Limb (tissue), 2 donors: ENCODE measurements around the gene PSORS1C1.
A peak's percentile ranks its signal among the peaks of the same experiment; 100 is the strongest.
"Not testable (repeated sequence)": the region's sequence is repeated elsewhere in the genome, so short reads cannot be mapped to it uniquely, and the experiment has no call there.

ENCODE experiments used
- DNase-seq, 2 donors: peaks; one replicate each; pipeline ENCODE4 v3.0.0-alpha.2; 2016; ENCODE audit errors: extremely low spot score in 2 of 2

Gene PSORS1C1

DNA sequence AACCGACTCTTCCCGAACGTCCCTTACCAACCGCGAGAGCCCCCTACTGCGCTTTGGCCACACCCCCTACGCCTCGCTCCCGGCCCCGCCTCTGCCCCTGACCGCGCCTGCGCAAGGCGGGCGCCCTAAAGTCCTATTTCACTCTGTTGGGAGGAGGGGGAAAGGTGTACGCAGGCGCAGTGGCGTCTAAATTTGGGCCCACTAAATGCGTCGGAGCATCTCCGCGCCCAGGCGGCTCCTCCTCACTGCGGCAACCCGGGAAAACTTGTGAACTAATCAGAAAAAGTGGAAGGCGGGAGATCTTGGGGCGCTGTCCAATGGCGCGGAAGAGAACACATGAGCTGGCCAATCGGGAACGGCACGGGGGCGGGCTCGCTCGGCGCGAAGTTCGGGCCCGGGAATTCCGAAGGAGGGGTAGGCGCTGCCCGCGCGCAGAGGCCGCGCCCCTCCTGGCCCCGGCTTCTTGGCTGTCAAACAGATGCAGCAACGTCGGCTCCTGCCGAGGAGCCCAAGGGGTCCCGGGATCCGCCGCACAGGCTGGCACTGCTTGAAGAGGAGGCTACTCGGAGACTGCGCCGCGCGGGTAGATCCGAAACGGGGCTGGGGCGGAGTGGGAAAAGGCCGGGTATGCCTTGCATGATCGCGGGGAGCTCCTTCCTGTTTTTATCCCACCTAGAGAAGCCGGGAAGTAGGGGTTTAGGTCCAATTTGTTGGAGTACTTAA lies 43.7 kb downstream of the PSORS1C1 start, which contains the start of gene TCF19:
TCF19 (plus strand) TSS at position 450 of the 723 bp plus-strand sequence. CDS start 881 bp downstream, outside the sequence.
- peak; percentile 99 to 100 for DNase-seq

DNA sequence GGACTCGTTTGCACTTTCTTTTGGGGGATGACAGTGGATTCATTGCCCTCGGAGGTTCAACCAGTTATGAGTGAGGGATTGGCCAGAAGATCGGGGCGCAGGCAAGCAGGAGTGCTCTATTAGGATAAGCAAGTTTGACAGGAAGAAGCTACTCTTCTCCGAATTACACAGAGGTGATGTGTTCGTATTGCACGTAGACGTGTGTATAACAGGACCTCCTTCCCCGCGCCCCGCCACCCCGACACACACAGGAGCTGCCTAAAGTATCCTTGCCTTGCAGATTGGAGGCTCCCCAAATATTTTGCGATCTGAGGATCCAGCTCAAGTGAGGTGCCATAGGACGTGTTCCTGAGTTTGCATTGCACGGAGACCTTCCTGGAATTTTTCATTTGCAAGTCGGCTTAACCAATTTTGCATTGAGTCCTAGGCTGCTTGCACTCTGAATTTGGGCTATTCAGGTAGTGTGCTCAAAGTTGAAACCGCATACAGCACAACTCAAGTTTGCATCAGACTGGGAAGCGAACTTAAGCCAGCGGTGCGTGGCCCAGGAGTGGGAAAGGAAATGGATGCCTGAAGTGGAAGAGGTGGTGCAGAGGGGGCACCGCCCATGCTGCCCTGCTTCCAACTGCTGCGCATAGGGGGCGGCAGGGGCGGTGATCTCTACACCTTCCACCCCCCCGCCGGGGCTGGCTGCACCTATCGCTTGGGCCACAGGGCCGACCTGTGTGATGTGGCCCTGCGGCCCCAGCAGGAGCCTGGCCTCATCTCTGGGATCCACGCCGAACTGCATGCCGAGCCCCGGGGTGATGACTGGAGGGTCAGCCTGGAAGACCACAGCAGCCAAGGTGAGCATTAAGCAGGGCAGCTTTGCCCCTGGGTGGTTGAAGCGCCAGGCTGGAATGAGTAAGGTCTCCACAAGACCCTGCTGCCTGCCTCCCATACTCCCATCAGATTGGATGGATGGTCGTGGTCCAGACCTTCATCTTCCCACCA lies 44.6 kb downstream of the PSORS1C1 start:
- no peak for DNase-seq

DNA sequence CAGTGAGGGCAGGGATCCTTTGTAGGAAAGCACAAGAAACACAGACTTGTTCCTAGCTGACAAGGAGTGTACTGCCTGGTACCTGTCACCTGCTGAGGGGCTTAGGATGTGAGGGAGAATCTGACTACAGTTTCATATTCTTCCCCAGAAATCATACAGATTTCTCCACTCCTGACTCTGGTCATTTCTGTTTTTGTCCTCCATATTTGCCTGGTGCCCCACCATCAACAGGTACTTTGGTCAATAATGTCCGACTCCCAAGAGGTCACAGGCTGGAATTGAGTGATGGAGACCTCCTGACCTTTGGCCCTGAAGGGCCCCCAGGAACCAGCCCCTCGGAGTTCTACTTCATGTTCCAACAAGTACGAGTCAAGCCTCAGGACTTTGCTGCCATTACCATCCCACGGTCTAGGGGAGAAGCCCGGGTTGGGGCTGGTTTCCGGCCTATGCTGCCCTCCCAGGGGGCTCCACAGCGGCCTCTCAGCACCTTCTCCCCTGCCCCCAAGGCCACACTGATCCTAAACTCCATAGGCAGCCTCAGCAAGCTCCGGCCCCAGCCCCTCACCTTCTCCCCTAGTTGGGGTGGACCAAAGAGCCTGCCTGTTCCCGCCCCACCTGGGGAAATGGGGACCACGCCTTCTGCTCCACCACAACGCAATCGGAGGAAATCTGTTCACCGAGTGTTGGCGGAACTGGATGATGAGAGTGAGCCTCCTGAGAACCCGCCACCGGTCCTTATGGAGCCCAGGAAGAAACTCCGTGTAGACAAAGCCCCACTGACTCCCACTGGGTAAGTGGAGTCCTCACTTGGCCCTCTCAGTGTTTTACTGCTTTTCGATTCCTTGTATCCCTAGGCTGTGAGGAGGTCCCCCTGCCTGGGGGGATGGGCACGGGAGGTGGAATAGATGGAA lies 46.9 kb downstream of the PSORS1C1 start:
- no peak for DNase-seq

DNA sequence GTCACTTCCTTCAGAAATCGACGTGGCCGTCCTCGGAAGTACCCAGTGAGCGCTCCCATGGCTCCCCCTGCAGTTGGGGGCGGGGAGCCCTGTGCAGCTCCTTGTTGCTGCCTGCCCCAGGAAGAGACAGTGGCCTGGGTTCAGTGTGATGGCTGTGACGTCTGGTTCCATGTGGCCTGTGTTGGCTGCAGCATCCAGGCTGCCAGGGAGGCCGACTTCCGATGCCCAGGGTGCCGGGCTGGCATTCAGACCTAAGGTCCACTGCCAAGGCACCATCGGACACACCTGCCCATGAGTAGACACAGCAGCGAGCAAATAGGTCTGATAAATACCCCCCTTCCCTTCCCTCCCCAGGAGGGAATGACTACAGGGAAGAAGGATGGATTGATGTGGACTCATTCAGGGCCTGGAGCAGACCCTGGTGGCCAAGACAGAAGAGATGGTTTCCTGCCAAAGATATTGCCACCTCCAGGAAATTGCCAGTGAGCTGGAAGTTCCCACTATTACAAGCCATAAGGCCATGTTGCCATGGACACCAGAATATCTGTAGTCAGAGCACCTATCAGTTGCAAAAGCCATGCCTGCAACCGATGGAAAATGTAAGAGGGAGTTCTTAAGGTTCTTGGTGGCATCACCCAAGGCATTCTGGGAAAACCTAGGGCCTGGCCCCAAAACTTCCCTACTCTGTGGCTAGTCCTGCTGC lies 48.0 kb downstream of the PSORS1C1 start:
- DNase-seq = no peak

DNA sequence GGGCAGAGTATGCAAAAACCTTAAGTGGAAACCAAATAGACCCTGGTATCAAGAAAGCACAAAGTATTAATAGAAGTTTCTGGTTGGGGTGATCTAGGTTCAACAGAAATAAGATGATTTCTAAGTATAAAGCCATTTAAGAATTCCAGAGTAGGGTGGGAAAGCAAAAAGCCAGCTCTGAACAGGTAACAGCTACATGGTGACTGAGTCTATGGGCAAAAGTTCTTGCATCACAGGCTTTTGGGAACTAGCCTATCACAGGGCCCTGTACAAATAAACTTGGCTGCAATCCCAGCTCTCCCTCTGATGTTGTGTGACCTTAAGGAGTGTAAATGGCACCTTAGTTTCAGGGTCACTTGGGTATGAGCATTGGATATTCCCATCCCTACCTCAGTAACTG lies 49.3 kb downstream of the PSORS1C1 start:
- DNase-seq = no peak

DNA sequence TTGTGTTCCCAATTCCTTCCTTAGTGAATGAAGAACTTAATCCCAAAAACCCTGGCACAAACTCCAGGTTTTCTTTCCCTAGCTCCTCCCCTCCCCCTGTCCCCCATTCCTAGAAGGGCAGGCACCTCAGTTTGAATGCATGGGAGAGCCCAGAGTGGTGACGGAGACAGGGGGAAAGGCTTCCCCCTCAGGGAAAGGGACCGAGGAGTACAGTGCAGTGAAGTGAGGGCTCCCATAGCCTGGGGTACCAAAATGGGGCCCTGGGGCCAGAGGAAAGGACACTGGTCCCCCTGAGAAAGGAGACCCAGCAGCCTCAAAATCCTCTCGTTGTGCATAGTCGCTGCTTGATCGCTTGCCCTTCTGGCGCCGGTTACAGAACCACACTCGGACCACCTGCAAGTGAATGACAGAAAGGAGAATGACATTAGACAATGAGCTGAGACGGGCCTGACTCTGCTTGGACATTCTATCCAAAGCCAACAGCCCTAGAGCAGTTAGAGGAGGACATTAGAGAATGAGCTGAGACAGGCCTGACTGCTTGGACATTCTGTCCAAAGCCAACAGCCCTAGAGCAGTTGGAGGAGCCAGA lies 50.0 kb downstream of the PSORS1C1 start:
- DNase-seq = not testable (repeated sequence)

DNA sequence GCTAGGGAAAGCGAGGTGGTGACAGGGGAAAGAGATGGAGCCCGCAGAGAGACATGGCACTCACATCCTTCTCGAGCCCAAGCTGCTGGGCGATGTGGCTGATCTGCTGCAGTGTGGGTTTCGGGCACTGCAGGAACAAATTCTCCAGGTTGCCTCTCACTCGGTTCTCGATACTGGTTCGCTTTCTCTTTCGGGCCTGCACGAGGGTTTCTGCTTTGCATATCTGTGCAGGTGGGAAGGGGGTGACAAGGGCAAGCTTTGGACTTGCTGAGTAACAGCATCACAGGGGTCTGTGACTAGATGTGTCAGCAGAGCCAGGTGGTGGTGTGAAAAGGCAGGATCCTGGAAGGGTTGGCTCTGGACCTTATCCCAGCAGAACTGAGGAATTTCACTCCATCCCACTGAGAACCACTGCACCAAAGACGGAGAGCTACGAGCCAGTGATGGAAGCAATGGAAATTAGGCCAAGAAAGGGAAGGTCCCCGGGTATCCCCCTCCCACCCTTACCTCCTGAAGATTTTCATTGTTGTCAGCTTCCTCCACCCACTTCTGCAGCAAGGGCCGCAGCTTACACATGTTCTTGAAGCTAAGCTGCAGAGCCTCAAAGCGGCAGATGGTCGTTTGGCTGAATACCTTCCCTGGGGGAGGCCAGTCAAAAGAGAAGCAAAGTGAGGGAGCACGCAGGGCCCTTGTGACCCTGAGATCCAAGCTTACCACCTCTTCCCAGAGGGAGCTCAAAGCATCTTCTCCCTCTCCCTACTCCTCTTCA lies 50.6 kb downstream of the PSORS1C1 start:
- not testable (repeated sequence) for DNase-seq

DNA sequence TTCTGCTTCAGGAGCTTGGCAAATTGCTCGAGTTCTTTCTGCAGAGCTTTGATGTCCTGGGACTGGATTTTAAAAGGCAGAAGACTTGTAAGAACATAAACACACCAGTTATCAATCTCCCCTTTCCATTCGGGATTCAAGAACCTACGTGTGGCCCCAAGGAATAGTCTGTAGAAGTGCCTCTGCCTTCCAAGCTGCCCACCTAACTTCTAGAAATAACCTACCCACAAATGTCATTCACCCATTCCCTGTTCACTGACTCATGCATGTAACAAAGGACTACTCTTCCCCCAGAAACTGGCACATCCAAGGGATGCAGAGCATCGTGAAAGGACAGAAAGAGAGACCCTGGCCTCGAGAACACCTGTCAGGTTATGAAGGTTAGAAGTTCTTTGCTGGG lies 51.4 kb downstream of the PSORS1C1 start:
- no peak for DNase-seq

DNA sequence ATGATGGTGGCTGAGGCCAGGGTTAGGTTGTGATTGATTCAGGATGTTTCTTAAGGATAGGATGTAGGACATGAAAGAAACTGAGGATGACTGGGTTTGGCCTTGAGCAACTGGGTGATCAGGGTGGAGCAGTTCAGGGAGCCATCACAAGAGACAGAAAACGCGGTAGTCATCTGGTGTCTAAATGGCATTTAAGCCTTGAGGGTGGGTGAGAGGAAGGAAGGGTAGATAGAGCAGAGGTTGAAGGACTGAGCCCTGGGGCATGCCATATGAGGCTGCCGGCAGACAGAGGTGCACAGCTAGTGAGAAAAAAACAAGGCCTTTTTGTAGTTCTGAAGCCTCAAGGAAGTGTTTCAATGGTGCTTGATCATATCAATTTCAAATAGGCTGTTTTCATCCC lies 54.0 kb downstream of the PSORS1C1 start:
- DNase-seq = no peak

DNA sequence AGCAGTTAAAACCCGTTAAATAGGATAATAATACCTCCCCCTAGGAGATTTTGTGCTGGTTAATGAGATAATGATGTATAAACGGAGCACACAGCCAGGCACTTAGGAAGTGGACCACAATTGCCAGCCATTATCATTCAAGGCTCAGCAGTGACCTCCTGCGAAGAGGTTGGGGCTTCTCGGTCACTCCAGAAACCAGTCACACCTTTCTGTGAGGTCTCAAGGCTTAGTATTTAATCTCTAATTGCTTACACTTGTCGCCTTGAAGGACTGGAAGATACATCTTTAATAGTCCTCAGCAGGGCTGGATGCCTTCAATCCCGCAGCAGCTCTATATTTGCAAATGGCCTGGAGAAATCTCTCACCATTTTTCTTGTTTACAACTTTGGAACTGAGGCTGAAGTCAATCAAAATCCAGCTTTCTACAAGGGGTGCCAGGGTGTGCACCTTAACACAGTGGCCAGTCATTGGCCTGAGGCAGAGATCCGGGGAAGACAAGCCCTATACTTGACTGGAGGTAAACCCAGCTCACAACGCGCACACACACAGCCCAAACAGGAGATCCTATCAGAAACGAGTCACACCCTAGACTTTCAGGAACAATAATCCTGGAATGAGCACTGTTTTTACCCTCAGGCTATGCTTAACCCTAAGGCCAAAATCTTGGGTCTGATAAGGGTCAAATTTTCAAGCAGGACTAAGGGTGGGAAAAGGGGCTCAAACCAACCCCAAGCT lies 54.7 kb downstream of the PSORS1C1 start:
- DNase-seq = no peak

DNA sequence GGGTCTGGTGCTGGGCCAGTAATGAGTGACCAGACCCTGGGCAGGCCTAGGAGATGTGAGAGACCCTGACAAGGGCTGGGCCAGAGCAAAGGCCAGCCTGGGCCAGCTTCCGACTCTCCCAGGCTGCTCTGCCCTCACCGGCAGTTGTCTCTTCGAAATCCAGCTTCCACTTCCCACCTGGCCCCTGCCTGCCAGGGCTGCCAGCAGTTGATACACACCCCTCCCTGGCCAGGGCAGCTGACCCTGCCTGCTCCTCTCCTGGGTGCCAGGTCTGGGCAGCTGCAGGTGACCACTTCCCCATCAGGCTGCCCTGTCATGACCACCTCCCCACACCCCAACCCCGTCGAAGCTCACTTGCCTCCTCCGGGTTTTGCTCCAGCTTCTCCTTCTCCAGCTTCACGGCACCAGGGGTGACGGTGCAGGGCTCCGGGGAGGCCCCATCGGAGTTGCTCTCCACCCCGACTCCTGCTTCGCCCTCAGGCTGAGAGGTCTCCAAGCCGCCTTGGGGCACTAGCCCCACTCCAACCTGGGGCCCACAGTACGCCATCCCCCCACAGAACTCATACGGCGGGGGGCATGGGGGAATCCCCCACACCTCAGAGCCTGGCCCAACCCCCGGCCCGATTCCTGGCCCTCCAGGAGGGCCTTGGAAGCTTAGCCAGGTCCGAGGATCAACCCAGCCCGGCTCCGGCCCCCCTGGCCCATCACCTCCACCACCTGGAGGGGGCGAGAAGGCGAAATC lies 55.4 kb downstream of the PSORS1C1 start:
- not testable (repeated sequence) for DNase-seq

DNA sequence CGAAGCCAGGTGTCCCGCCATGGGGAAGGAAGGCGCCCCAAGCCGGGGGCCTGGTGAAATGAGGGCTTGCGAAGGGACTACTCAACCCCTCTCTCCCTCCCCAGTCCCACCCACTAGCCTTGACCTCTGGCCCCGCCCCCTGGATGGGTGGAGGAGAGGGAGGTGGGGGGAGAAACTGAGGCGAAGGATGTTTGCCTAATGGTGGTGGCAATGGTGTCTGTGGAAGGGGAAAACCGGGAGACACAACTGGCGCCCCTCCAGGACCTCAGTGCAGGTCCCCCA lies 55.9 kb downstream of the PSORS1C1 start, which contains the start of gene POU5F1:
POU5F1 (minus strand) TSS at position 83 of the 282 bp plus-strand sequence; CDS start at position 21, 62 bp downstream.
- no peak for DNase-seq

DNA sequence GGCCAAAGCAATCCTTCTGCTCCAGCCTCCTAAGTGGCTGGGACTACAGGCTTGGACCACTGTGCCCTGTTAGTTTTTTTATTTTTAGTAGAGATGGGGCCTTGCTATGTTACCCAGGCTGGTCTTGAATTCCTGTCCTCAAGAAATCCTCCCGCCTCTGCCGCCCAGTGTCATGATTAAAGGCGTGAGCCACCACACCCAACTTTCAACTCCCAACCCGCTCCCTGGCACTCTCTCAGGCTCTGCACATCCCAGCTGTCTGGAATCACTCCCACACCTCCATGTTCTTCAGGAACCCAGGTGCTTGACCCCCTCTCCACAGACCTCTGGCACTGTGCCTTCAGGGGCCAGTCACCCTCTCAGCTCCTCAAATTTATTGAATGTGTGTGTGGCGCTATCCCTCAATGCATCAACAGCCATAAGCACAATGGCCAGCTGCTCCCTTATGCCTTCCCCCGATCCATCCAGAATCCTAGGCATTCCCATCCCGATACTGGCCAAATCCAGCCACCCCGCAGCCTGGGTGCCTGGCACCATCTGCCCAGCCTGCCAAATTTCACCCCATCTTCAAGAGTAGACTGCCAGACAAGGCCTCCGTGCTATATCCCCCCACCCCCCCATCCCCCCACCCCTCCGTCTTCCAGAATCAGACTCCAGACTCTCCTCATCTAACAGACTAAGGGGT lies 56.5 kb downstream of the PSORS1C1 start:
- no peak for DNase-seq

DNA sequence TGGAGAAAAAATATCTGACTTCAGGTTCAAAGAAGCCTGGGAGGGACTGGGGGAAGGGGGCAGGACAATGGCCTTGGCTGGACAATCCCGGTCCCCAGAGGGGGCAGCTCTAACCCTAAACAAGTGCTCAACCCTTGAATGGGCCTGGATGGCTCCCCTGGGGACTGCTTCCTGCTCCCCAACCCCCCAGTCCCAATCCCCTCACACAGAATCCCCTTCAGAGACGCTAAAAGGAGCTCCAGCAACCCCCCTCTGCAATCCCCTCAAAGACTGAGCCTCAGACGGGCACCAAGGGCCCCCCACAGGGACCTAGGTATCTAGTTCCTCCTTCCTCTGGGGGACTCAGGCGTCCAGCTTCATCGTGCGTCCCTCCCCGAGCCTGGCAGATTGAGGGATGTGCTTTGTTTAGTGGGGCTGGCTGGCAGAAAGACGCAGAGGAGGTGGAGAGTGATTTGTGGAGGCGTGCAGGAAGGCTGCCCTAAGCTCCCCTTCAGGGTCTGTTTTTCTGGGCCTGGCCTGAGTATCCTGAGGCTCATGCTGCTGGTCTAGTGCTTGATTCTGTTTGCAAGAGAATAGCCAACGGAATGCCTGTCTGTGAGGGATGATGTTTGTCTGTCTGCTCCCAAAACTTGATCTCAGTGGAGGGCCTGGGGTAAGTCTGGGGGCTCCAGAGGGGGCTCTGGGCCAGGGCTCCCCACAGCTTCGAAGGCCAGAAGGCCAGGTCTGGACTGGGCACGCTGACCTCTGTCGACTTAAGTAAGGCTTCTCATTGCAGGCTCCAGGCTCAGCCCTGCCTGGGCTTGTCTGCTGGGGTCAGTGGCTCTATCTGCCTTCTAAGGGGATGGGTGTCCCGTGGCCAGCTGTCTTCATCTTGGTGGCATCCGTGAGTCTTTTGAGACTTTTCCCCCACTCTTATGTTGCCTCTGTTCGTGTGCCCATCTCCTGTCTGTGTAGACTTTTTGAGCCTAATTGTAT lies 57.6 kb downstream of the PSORS1C1 start:
- no peak for DNase-seq

DNA sequence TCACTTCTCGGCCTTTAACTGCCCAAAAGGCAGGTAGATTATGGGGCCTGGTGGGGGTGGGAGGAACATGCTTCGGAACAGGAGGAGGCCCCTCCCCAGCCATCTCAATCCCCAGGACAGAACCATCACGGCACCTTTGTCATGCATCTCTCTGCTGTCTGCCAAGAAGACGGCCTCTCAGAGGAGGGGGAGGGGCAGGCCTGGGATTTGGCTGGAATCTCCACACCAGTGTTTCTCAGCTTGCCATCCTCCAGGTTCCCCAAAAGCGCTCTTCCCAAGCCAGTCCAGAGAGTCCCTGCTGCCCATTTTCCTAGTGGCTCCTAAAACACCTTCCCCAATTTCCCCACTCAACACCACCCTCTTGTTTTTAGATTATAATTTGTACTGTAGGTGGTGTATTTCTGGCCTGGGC lies 58.4 kb downstream of the PSORS1C1 start:
- DNase-seq = no peak

DNA sequence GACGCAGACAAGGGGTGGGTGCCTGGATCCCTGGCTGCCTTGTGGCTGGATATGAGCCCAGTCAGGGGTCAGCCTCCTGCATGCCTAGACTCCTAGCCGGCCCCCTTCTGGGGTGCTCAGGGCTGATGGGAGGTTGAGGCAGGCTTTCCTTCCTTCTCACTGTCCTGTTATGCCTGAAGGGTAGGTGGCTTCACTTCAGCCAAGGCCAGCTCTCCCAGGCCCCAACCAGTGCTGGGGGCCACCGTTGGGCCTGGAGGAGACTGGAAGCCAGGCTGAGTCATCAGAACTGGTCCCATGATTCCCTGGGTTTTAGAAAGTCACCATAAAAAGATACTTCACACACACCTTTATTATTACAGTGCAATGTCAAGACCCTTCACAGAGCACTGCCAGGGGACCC lies 58.8 kb downstream of the PSORS1C1 start:
- no peak for DNase-seq
